Ovary (tissue), 3 donors: ENCODE data around the gene PLBD1.

ENCODE experiments used
- CTCF ChIP-seq, 3 donors: fragments of 450-650 bp in 2 of 3; fragments of 200-600 bp in 1 of 3; IDR thresholded peaks; one replicate each; pipeline versions ENCODE4 v1.5.1 to v1.8.0; 2016 to 2022; ENCODE audit warnings: antibody characterized with exemption in 3 of 3, mild to moderate bottlenecking in 1 of 3
- EP300 ChIP-seq: sonication (generic); formaldehyde crosslinking; IDR thresholded peaks from one replicate; pipeline ENCODE4 v1.6.1; 2017; ENCODE audit warnings: antibody characterized with exemption
- POLR2A ChIP-seq: fragments of 450-650 bp; IDR thresholded peaks from one replicate; pipeline ENCODE4 v1.6.1; 2017; ENCODE audit warnings: antibody characterized with exemption, mild to moderate bottlenecking, moderate library complexity
- donor health status: DM: no; HTN: no; CAD: no.

- TF ChIP-seq CTCF (IDR thresholded peaks at IDR 0.05) (no peak), EP300 (no peak), POLR2A (no peak)
Measured at GRCh38 chr12:14479004-14479403, 88.7 kb downstream of the PLBD1 start.
